Right lobe of liver (tissue), 6 donors: ENCODE measurements around the gene BICC1. TPM values are rescaled to one million over a fixed set of nuclear protein-coding genes. Genes with fewer than 3 reads are reported as not detected.

Experiments used
- ATAC-seq, 4 donors: fragments of 200-7000 bp; cut with Tn5 transposase; one replicate each; pipeline ENCODE4 v1.9.1; 2020; ENCODE audit warnings: mild to moderate bottlenecking in 4 of 4, moderate library complexity in 4 of 4
- DNase-seq, 3 donors: peaks; one replicate each; pipeline ENCODE4 v3.0.0-alpha.2; 2020
- H3K27ac ChIP-seq, 3 donors: fragments of 200-600 bp; one replicate each; pipeline ENCODE4 v1.8.0; 2022
- H3K27me3 ChIP-seq, 2 donors: fragments of 200-600 bp; one replicate each; pipeline ENCODE4 v1.8.0; 2022
- H3K36me3 ChIP-seq, 4 donors: fragments of 200-600 bp; sonication (generic) in 1 of 4; one replicate each; pipeline versions ENCODE4 v1.5.1 to v1.8.0; 2017 to 2022; ENCODE audit warnings: control low read depth in 1 of 4
- H3K4me1 ChIP-seq, 4 donors: fragments of 200-600 bp; sonication (generic) in 1 of 4; one replicate each; pipeline versions ENCODE4 v1.5.1 to v1.8.0; 2017 to 2022; ENCODE audit warnings: control low read depth in 1 of 4
- H3K4me3 ChIP-seq, 3 donors: fragments of 200-600 bp; one replicate each; pipeline ENCODE4 v1.8.0; 2022
- H3K9me3 ChIP-seq, 4 donors: fragments of 200-600 bp; sonication (generic) in 1 of 4; one replicate each; pipeline versions ENCODE4 v1.5.1 to v1.8.0; 2017 to 2022; ENCODE audit warnings: control low read depth in 1 of 4
- CTCF ChIP-seq, 4 donors: fragments of 200-600 bp in 3 of 4; fragments of 450-650 bp in 1 of 4; IDR thresholded peaks; one replicate each; pipeline versions ENCODE4 v1.5.1 to v1.8.0; 2016 to 2022; ENCODE audit warnings: antibody characterized with exemption in 4 of 4, mild to moderate bottlenecking in 2 of 4
- POLR2A ChIP-seq: fragments of 450-650 bp; IDR thresholded peaks from one replicate; pipeline ENCODE4 v1.6.1; 2017; ENCODE audit warnings: antibody characterized with exemption, mild to moderate bottlenecking
- WGBS: methylation state at CpG from one replicate; pipeline ENCODE4 v1.1.6; 2018; ENCODE audit warnings: low coverage, low lambda C conversion rate; ENCODE audit not compliant: insufficient coverage; ENCODE audit errors: missing lambda C conversion rate; 5-methylcytosine and 5-hydroxymethylcytosine counted together
- intact Hi-C, 2 donors: fragments of 100-400 bp; cut with DNase I; formaldehyde crosslinking; loops; one replicate each; pipeline versions ENCODE4 v1.11.2 to v1.14.1; 2022
- total RNA-seq, 6 experiments: library from RNA; depleted of rRNA in 2 of 6; stranded (reverse); fragments of >200 nt in 2 of 6; fragmentation: NEBNext Ultra II Directional in 3 of 6; extraction: Animal tissue kit (Norgen Biotek cat#: 25700) in 3 of 6; gene quantifications; one replicate each; pipeline versions ENCODE4 v1.1.0 to v1.2.4, GENCODE V29; 2016 to 2023
- donor health status: DM: no; HTN: yes; CAD: no.
- donor health status: DM: no; HTN: no; CAD: no.
- donor health status: DM: no; HTN: no; CAD: no.
- donor health status: DM: no; HTN: yes; CAD: no.
- donor health status: DM: no; HTN: yes; CAD: no.

The BICC1 gene
- total RNA-seq, 6 experiments from 2014 or later, result 1.2 to 9.0 (median 2.3) TPM

GRCh38 chr10:58781873-58782488, 269.3 kb downstream of the BICC1 start:
- no peaks in the 10 kb centered on the region for H3K27me3 ChIP-seq
- WGBS, result 27% methylated on average over 5 of the region's 5 CpGs
- H3K4me1 ChIP-seq, result peaks cover 0 to 5% (median 0%) of the 10 kb centered on the region in 4 donors
- ATAC-seq (peak; percentile 63 to 87 (median 83)), DNase-seq (no peak)
- no peaks in the 10 kb centered on the region for H3K36me3 ChIP-seq
- no peak overlapping the region for H3K27ac ChIP-seq
- TF ChIP-seq POLR2A (no peak), CTCF (IDR thresholded peaks at IDR 0.05) (peak; percentile 54 to 75 (median 68))
- intact Hi-C loops, result no loop called here
- no peaks in the 10 kb centered on the region for H3K9me3 ChIP-seq
- H3K4me3 ChIP-seq, result no peak overlapping the region

- H3K27ac ChIP-seq, result no peak overlapping the region
- peaks cover 0 to 5% (median 0%) of the 10 kb centered on the region in 4 donors for H3K4me1 ChIP-seq
- H3K36me3 ChIP-seq, result no peaks in the 10 kb centered on the region
- H3K27me3 ChIP-seq, result no peaks in the 10 kb centered on the region
- H3K9me3 ChIP-seq, result no peaks in the 10 kb centered on the region
- ATAC-seq (peak in 3 of 4 donors; percentile 31 to 50 (median 35)), DNase-seq (no peak)
- TF ChIP-seq CTCF (IDR thresholded peaks at IDR 0.05) (no peak), POLR2A (no peak)
- no peak overlapping the region for H3K4me3 ChIP-seq
- WGBS, result 23% methylated on average over 4 of the region's 4 CpGs
- intact Hi-C loops, result no loop called here
Observed at GRCh38 chr10:58782876-58783851, 270.5 kb downstream of the BICC1 start.

- no peaks in the 10 kb centered on the region for H3K36me3 ChIP-seq
- DNase-seq (no peak), ATAC-seq (no peak)
- intact Hi-C loops, result no loop called here
- no peak overlapping the region for H3K27ac ChIP-seq
- H3K4me3 ChIP-seq, result no peak overlapping the region
- peaks cover 0 to 5% (median 0%) of the 10 kb centered on the region in 4 donors for H3K4me1 ChIP-seq
- WGBS, result 57% methylated on average over 4 of the region's 4 CpGs
- no peak for TF ChIP-seq POLR2A
- TF ChIP-seq CTCF (IDR thresholded peaks at IDR 0.05), result no peak
- H3K9me3 ChIP-seq, result no peaks in the 10 kb centered on the region
- no peaks in the 10 kb centered on the region for H3K27me3 ChIP-seq
Observed at GRCh38 chr10:58784361-58784760, 271.7 kb downstream of the BICC1 start.

GRCh38 chr10:58785354-58785753, 272.7 kb downstream of the BICC1 start:
- Histone ChIP-seq H3K36me3 (no peaks in the 10 kb centered on the region), H3K4me3 (no peak overlapping the region), H3K4me1 (peaks cover 0 to 5% (median 0%) of the 10 kb centered on the region in 4 donors), H3K27me3 (no peaks in the 10 kb centered on the region), H3K9me3 (no peaks in the 10 kb centered on the region), H3K27ac (no peak overlapping the region)
- WGBS, result 85% methylated on average over 3 of the region's 3 CpGs
- DNase-seq (no peak), ATAC-seq (no peak)
- TF ChIP-seq CTCF (IDR thresholded peaks at IDR 0.05) (no peak), POLR2A (no peak)
- intact Hi-C loops, result no loop called here
